SK-N-MC (cell line): ENCODE measurements around the gene BTG3.

ENCODE experiments used
- DNase-seq: peaks from one replicate; pipeline ENCODE4 v3.0.0-alpha.2; 2011; ENCODE audit warnings: low read depth, low spot score
- H3K27ac ChIP-seq: fragments of 200-600 bp; sonication (generic); 2 replicates; pipeline ENCODE4 v1.5.1; 2016; ENCODE audit warnings: mixed run types
- H3K36me3 ChIP-seq: fragments of 200-600 bp; sonication (generic); 2 replicates; pipeline ENCODE4 v1.6.1; 2017; ENCODE audit warnings: antibody characterized with exemption, low read length, mixed read lengths; ENCODE audit not compliant: insufficient read depth
- H3K4me3 ChIP-seq: fragments of 200-600 bp; sonication (generic); 2 replicates; pipeline ENCODE4 v1.5.1; 2016
- H3K9ac ChIP-seq: fragments of 200-600 bp; sonication (generic); 2 replicates; pipeline ENCODE4 v1.8.0; 2017; ENCODE audit warnings: mixed run types, mixed read lengths; ENCODE audit not compliant: insufficient read length
- H3K9me3 ChIP-seq: fragments of 200-600 bp; sonication (generic); 2 replicates; pipeline ENCODE4 v1.6.1; 2017; ENCODE audit warnings: low read depth, mild to moderate bottlenecking, antibody characterized with exemption, low read length, moderate library complexity, mixed read lengths
- EZH2 ChIP-seq: fragments of 200-600 bp; sonication (generic); IDR thresholded peaks from one replicate; pipeline ENCODE4 v1.6.1; 2017; ENCODE audit warnings: antibody characterized with exemption
- FOXP2 ChIP-seq: optimal IDR thresholded peaks from 2 replicates; pipeline ENCODE3; 2011; ENCODE audit warnings: mild to moderate bottlenecking, moderate library complexity; ENCODE audit not compliant: insufficient read depth; ENCODE audit errors: extremely low read length, control extremely low read depth
- POLR2AphosphoS5 ChIP-seq: IDR thresholded peaks from 2 replicates; pipeline ENCODE4 v1.6.1; 2012; ENCODE audit warnings: mild to moderate bottlenecking, low read depth, low read length, borderline replicate concordance

The BTG3 gene

DNA sequence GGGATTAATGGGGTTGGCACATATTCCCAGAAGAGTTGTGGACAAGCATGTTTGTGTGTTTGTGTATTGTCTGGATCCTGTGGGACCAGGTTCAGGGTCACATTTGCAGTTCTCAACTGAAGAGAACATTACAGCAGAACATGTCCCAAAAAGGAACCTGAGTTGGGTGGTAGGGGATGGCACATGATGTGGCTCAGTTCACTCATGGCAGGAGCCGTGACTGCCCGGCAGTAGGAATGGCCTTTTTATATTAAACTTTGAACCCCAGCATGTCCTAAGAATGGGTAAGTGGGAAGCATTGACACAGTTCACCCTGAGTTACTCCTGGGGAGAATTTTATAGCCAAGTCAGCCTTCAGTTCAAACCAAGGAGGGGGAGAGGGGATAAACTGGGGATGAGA is 58.6 kb downstream of the BTG3 start:
- DNase-seq, result no peak
- Histone ChIP-seq H3K27ac (no peak overlapping the region), H3K9me3 (no peaks in the 10 kb centered on the region), H3K9ac (no peak overlapping the region), H3K36me3 (peaks cover 26% of the 10 kb centered on the region), H3K4me3 (no peak overlapping the region)
- TF ChIP-seq EZH2 (no peak), FOXP2 (no peak), POLR2AphosphoS5 (no peak)

DNA sequence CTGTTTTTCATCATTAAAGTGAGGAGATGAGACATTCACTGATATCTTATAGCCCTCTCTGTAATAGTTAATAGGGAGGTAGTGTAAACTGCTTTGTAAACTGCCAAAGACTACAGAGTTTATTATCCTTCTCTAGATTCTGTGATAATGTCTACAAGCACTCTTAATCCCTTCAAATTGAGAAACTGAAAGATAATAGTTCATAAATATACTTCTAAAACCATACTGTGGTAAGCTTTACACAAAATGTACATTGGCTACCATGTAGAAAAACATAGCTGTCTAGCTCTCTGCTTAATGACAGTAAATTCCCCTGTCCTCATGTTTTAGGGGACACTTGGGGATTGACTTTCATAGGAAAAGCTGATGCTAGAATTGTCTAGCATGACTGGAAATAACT is 60.3 kb downstream of the BTG3 start:
- Histone ChIP-seq H3K9me3 (no peaks in the 10 kb centered on the region), H3K27ac (no peak overlapping the region), H3K4me3 (no peak overlapping the region), H3K36me3 (peaks cover 36% of the 10 kb centered on the region), H3K9ac (no peak overlapping the region)
- no peak for DNase-seq
- no peak for TF ChIP-seq POLR2AphosphoS5
- TF ChIP-seq EZH2, result no peak
- no peak for TF ChIP-seq FOXP2

DNA sequence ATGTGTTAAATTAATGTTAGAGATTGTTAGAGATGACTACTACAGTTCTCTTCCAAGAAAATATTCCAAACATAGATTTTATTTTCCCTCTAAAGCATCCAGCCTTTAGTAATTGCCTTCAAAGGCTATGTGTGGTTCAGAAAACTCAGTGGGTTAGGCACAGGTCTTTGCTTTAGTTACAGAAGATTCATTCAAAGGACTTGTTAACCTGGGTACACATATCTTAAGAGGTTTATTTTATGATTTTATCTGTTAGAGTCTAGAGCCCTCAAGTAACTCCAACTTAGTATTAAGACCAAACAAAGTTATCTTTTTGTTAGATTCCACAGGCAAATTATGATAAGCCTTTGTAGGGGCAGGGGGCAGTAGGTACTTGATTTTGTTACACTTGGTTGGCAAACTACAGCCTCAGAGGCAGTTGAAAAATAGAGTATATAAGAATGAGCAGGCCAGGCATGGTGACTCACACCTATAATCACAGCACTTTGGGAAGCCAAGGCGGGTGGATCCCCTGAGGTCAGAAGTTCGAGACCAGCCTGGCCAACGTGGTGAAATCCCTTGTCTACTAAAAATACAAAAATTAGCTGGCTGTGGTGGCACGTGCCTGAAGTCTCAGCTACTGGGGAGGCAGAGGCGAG is 61.9 kb downstream of the BTG3 start:
- TF ChIP-seq FOXP2, result no peak
- TF ChIP-seq EZH2, result no peak
- no peak for TF ChIP-seq POLR2AphosphoS5
- Histone ChIP-seq H3K27ac (no peak overlapping the region), H3K36me3 (peaks cover 43% of the 10 kb centered on the region), H3K9me3 (no peaks in the 10 kb centered on the region), H3K9ac (no peak overlapping the region), H3K4me3 (no peak overlapping the region)
- DNase-seq, result no peak

DNA sequence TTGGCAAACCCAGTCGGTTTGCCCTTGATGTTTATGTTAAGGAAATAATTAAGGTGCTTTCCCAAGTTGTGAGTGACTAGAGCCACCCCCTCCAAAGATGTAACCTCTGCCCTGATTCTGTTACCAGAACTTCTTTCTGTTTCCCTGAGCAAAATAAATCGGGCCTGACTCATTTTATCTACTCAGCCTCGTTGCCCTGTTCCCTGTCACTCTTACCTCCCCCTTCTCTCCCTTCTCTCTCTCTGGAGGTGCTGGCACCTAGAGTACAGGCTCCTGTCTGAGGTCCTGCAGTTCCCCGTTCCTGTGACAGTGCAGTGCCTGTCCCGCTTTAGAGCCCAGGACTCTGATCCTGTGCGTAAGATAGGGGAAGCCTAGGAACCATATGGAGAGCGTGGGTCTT is 64.4 kb downstream of the BTG3 start:
- H3K27ac ChIP-seq, result no peak overlapping the region
- no peak overlapping the region for H3K9ac ChIP-seq
- H3K36me3 ChIP-seq, result peaks cover 42% of the 10 kb centered on the region
- H3K9me3 ChIP-seq, result no peaks in the 10 kb centered on the region
- no peak overlapping the region for H3K4me3 ChIP-seq
- DNase-seq, result no peak
- TF ChIP-seq FOXP2 (no peak), EZH2 (no peak), POLR2AphosphoS5 (no peak)

DNA sequence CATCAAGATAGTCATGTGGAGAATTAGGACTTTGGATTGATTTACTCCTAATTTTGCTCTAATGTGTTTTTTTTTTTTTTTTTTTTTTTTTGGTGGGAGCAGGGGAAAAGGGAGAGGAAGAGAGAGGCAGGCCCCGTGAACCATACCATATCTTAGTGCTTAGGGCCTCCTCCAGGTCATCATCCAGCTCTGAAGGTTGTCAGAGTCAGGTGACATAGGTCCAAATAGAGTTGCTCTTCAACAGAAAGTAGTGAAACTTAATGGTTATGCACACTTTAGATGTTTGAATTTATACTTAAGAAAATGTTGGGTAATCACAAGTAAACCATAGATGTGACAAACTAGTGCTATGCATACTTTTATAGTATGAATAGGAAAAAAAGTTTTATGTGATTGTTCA is 67.7 kb downstream of the BTG3 start:
- no peak overlapping the region for H3K4me3 ChIP-seq
- no peaks in the 10 kb centered on the region for H3K9me3 ChIP-seq
- H3K27ac ChIP-seq, result no peak overlapping the region
- H3K36me3 ChIP-seq, result peaks cover 25% of the 10 kb centered on the region
- no peak for DNase-seq
- TF ChIP-seq FOXP2 (no peak), EZH2 (no peak), POLR2AphosphoS5 (no peak)
- no peak overlapping the region for H3K9ac ChIP-seq
